ENCODE results near the gene ZNF438.

The ZNF438 gene

GRCh38 chr10:31070025-31070424 lies 38.4 kb upstream of the ZNF438 start:
- TF ChIP-seq MYC (IDR thresholded peaks at IDR 0.05; ENCODE audit: low read depth, low read length) (no peak), CTCF (IDR thresholded peaks at IDR 0.05; ENCODE audit: low read depth, low read length) (no peak), POLR2A (IDR thresholded peaks at IDR 0.05; ENCODE audit: extremely low read depth, insufficient read length) (no peak), MAX (IDR thresholded peaks at IDR 0.05; ENCODE audit: low read depth, low read length) (no peak)
- no peak for DNase-seq (ENCODE audit: low read depth)
- no peak overlapping the region for H3K4me3 ChIP-seq (ENCODE audit: low read depth, low read length)

DNA sequence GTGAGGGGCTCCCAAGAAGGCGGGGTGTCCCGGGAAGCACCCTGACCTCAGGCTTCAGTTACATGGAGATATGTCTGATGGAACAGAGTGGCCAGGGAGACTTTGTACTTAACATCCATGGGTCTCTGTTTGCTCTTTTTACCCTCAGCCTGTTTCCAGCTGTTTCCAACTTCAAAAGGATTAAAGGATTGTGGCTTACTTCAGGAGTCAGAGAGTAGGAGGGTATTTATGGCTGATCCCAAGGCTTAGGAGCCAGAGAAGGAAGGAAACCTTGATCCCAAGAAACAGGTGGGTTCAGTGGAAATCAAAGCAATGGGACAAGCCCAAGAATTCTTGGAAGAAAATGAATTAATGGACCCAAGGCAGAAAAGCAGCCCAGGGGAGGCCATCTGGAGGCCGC lies 37.7 kb upstream of the ZNF438 start:
- TF ChIP-seq MYC (IDR thresholded peaks at IDR 0.05; ENCODE audit: low read depth, low read length) (no peak), POLR2A (IDR thresholded peaks at IDR 0.05; ENCODE audit: extremely low read depth, insufficient read length) (no peak), CTCF (IDR thresholded peaks at IDR 0.05; ENCODE audit: low read depth, low read length) (no peak), MAX (IDR thresholded peaks at IDR 0.05; ENCODE audit: low read depth, low read length) (no peak)
- H3K4me3 ChIP-seq (ENCODE audit: low read depth, low read length) = no peak overlapping the region
- no peak for DNase-seq (ENCODE audit: low read depth)

DNA sequence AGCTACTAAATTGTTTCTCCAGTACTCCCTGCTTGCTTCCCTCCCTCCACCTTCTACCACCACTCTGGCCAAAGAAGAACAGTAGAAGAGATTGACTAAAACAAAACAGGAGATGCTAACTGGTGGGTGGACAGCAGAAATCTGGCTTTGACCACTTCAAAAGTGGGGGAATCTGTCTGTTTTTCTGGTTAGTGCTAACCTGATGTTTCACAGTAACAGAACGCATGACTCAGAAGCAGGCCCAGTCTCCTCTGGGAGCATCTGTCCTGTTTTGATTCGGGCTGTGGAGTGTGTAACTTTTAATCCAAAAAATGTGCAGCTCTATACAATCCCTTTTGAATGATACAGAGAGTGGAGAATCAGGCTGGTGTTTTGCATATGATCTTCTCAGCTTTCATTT lies 32.7 kb upstream of the ZNF438 start:
- TF ChIP-seq MYC (IDR thresholded peaks at IDR 0.05; ENCODE audit: low read depth, low read length) (no peak), POLR2A (IDR thresholded peaks at IDR 0.05; ENCODE audit: extremely low read depth, insufficient read length) (no peak), CTCF (IDR thresholded peaks at IDR 0.05; ENCODE audit: low read depth, low read length) (no peak), MAX (IDR thresholded peaks at IDR 0.05; ENCODE audit: low read depth, low read length) (no peak)
- H3K4me3 ChIP-seq (ENCODE audit: low read depth, low read length) = no peak overlapping the region
- no peak for DNase-seq (ENCODE audit: low read depth)

GRCh38 chr10:31063841-31064240 lies 32.2 kb upstream of the ZNF438 start:
- no peak for DNase-seq (ENCODE audit: low read depth)
- H3K4me3 ChIP-seq (ENCODE audit: low read depth, low read length) = no peak overlapping the region
- no peak for TF ChIP-seq POLR2A (IDR thresholded peaks at IDR 0.05; ENCODE audit: extremely low read depth, insufficient read length)
- TF ChIP-seq MAX (IDR thresholded peaks at IDR 0.05; ENCODE audit: low read depth, low read length) = no peak
- no peak for TF ChIP-seq CTCF (IDR thresholded peaks at IDR 0.05; ENCODE audit: low read depth, low read length)
- no peak for TF ChIP-seq MYC (IDR thresholded peaks at IDR 0.05; ENCODE audit: low read depth, low read length)

DNA sequence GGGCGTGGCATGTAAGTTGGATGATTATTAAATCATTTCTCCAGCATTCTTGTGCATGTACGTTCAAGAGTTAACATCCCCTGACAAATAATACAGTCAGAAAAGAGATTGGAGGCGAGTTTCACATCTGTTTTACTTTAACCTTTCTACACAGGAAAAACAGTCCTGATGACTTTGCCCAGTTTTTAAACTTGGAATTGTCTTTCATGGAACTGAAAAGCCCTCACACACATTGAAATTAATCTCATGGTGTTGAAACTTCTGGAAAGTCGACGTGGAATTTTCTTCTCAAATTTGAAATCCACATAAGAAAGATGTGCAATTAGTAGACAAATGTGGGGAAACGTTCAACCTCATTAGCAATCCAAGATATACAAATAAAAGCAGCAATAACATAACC lies 31.2 kb upstream of the ZNF438 start:
- H3K4me3 ChIP-seq (ENCODE audit: low read depth, low read length) = no peak overlapping the region
- no peak for TF ChIP-seq CTCF (IDR thresholded peaks at IDR 0.05; ENCODE audit: low read depth, low read length)
- TF ChIP-seq MAX (IDR thresholded peaks at IDR 0.05; ENCODE audit: low read depth, low read length) = no peak
- no peak for TF ChIP-seq MYC (IDR thresholded peaks at IDR 0.05; ENCODE audit: low read depth, low read length)
- no peak for TF ChIP-seq POLR2A (IDR thresholded peaks at IDR 0.05; ENCODE audit: extremely low read depth, insufficient read length)
- no peak for DNase-seq (ENCODE audit: low read depth)

DNA sequence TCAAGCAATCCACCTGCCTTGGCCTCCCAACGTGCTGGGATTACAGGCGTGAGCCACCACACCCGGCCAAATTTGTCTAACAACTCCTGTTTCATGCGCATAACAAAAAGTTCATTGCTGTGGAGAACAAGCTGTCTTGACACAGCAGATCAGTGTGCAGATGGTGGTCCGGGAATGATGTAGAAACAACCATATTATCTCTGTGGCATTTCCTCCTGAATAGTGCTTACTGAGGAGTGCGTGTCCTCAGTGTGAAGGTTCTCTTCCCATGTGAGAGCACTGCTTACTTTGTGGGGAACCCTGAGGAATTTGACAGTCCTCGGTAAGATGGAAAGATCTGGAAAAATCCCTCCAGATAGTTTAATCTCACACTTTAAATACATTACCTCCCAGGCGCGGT lies 30.3 kb upstream of the ZNF438 start:
- TF ChIP-seq CTCF (IDR thresholded peaks at IDR 0.05; ENCODE audit: low read depth, low read length) (no peak), POLR2A (IDR thresholded peaks at IDR 0.05; ENCODE audit: extremely low read depth, insufficient read length) (no peak), MAX (IDR thresholded peaks at IDR 0.05; ENCODE audit: low read depth, low read length) (no peak), MYC (IDR thresholded peaks at IDR 0.05; ENCODE audit: low read depth, low read length) (no peak)
- no peak for DNase-seq (ENCODE audit: low read depth)
- no peak overlapping the region for H3K4me3 ChIP-seq (ENCODE audit: low read depth, low read length)

Data from NB4 (cell line).